Erythroblast (primary cell): ENCODE measurements around the gene GGCT.

ENCODE experiments used
- GATA1 ChIP-seq: IDR thresholded peaks from 2 replicates; pipeline ENCODE4 v1.6.1; 2011; ENCODE audit warnings: low read depth, mild to moderate bottlenecking, control low read depth, low read length, moderate library complexity
- POLR2A ChIP-seq: IDR thresholded peaks from 2 replicates; pipeline ENCODE4 v1.6.1; 2011; ENCODE audit warnings: mild to moderate bottlenecking, low read length

GRCh38 chr7:30545791-30546555 is 41.3 kb upstream of the GGCT start:
- TF ChIP-seq POLR2A (no peak), GATA1 (no peak)
